HepG2 (cell line): ENCODE data around the gene B3GNT9. TPM values are rescaled to one million over a fixed set of nuclear protein-coding genes. Genes with fewer than 3 reads are reported as not detected.

Source experiments
- ATAC-seq: fragments of 200-7000 bp; cut with Tn5 transposase; 3 replicates; pipeline ENCODE4 v1.9.1; 2020; ENCODE audit warnings: mild to moderate bottlenecking, moderate library complexity
- BruUV-seq: library from RNA; stranded (reverse); fragments of 400-500 nt; replicated peaks from 2 replicates; lab custom pipeline; 2021; lab: Mats Ljungman, UMichigan
- CTCF ChIA-PET: fragments of 300-600 bp; formaldehyde crosslinking; extraction: SDS; loops from one replicate; lab custom pipeline; 2021; ENCODE audit warnings: low total read pairs, inconsistent platforms, low intra/inter-chr PET ratio; lab: Yijun Ruan, JAX
- POLR2A ChIA-PET: fragments of 350-600 bp; sonication (Branson Sonifier 250); formaldehyde crosslinking; loops from one replicate; lab custom pipeline; 2020; ENCODE audit warnings: antibody characterized with exemption, inconsistent platforms; lab: Yijun Ruan, JAX
- DNase-seq: peaks from one replicate; pipeline ENCODE4 v3.0.0-alpha.2; 2015; ENCODE audit warnings: low spot score
- FAIRE-seq: peaks from 3 replicates; lab custom pipeline; 2011; peaks lifted over from hg19 to GRCh38; lab: Jason Lieb, UNC
- H2AFZ ChIP-seq: one replicate; pipeline ENCODE4 v1.6.1; 2011; ENCODE audit warnings: low read length, inconsistent platforms
- H3K27ac ChIP-seq: fragments of 300-600 bp; 3 replicates; pipeline ENCODE4 v1.8.0; 2011; ENCODE audit warnings: mixed run types, mild to moderate bottlenecking, mixed read lengths, low read length, inconsistent platforms; ENCODE audit not compliant: insufficient read depth; ENCODE audit errors: extremely low read length
- H3K27me3 ChIP-seq, 2 experiments: fragments of 200-600 bp in 1 of 2; 2 replicates in 1 of 2; 3 replicates in 1 of 2; pipeline versions ENCODE4 v1.6.0 to v1.8.0; 2011; ENCODE audit warnings: low read length in 2 of 2, mild to moderate bottlenecking in 2 of 2, moderate library complexity in 2 of 2, inconsistent platforms in 1 of 2; ENCODE audit not compliant: insufficient read depth in 2 of 2, control insufficient read depth in 1 of 2
- H3K36me3 ChIP-seq, 2 experiments: fragments of 200-600 bp in 1 of 2; replicated peaks in 1 of 2; 2 replicates in 1 of 2; 3 replicates in 1 of 2; pipeline versions ENCODE4 v1.5.1 to v1.8.0; 2011; ENCODE audit warnings: low read length in 2 of 2, inconsistent platforms in 1 of 2; ENCODE audit not compliant: insufficient read depth in 2 of 2, control insufficient read depth in 1 of 2
- H3K4me1 ChIP-seq: 2 replicates; pipeline ENCODE4 v1.5.1; 2012; ENCODE audit warnings: low read length, inconsistent platforms; ENCODE audit not compliant: insufficient read depth
- H3K4me2 ChIP-seq: 2 replicates; pipeline ENCODE4 v1.6.0; 2011; ENCODE audit warnings: low read depth, low read length, inconsistent platforms
- H3K4me3 ChIP-seq, 3 experiments: fragments of 200-600 bp in 1 of 3; sonication (generic), shearing (Covaris generic) in 1 of 3; replicated peaks in 1 of 3; 2 replicates each; pipeline ENCODE4 v1.5.1; 2011 to 2016; ENCODE audit warnings: low read length in 3 of 3, inconsistent platforms in 2 of 3, low read depth in 2 of 3, mild to moderate bottlenecking in 2 of 3, control low read depth in 1 of 3, mixed read lengths in 1 of 3; ENCODE audit not compliant: insufficient read depth in 1 of 3
- H3K79me2 ChIP-seq: one replicate; pipeline ENCODE4 v1.6.1; 2011; ENCODE audit warnings: low read length, inconsistent platforms; ENCODE audit not compliant: insufficient read depth
- H3K9ac ChIP-seq: 2 replicates; pipeline ENCODE4 v1.6.0; 2011; ENCODE audit warnings: mild to moderate bottlenecking, low read depth, low read length, inconsistent platforms; ENCODE audit not compliant: insufficient read depth
- H3K9me3 ChIP-seq: 2 replicates; pipeline ENCODE4 v1.5.1; 2012; ENCODE audit warnings: mild to moderate bottlenecking, low read length
- H4K20me1 ChIP-seq: 2 replicates; pipeline ENCODE4 v1.6.0; 2011; ENCODE audit warnings: inconsistent platforms, mild to moderate bottlenecking, low read length, moderate library complexity; ENCODE audit not compliant: insufficient read depth
- IKZF1 ChIP-seq: fragments of 450-650 bp; IDR thresholded peaks from 2 replicates; pipeline ENCODE4 v1.7.1; 2016
- KLF6 ChIP-seq: IDR thresholded peaks from 2 replicates; pipeline ENCODE4 v1.8.0; 2016; ENCODE audit warnings: missing biosample characterization, missing genetic modification reagents
- MXD4 ChIP-seq: IDR thresholded peaks from 2 replicates; pipeline ENCODE4 v1.6.1; 2016; ENCODE audit warnings: mild to moderate bottlenecking, missing biosample characterization, missing genetic modification reagents
- POLR2AphosphoS5 ChIP-seq: IDR thresholded peaks from 2 replicates; pipeline ENCODE4 v1.6.1; 2012; ENCODE audit warnings: low read depth, low read length
- PRDM15 ChIP-seq: sonication (generic); formaldehyde crosslinking; IDR thresholded peaks from 2 replicates; pipeline ENCODE4 v1.4.0; 2020; ENCODE audit warnings: missing genetic modification reagents
- SYNCRIP ChIP-seq: fragments of 200-400 bp; formaldehyde crosslinking; IDR thresholded peaks from 2 replicates; pipeline ENCODE4 v1.6.1; 2018; ENCODE audit warnings: mild to moderate bottlenecking, low read depth, low read length; ENCODE audit not compliant: insufficient read depth
- THRA ChIP-seq: sonication (generic); formaldehyde crosslinking; IDR thresholded peaks from 2 replicates; pipeline ENCODE4 v1.4.0; 2020; ENCODE audit warnings: missing genetic modification reagents, borderline replicate concordance
- ZKSCAN5 ChIP-seq: sonication (generic); formaldehyde crosslinking; IDR thresholded peaks from 2 replicates; pipeline ENCODE4 v1.5.1; 2020; ENCODE audit warnings: mild to moderate bottlenecking, missing genetic modification reagents
- ZNF619 ChIP-seq: sonication (generic); formaldehyde crosslinking; IDR thresholded peaks from 2 replicates; pipeline ENCODE4 v1.4.0; 2020; ENCODE audit warnings: mild to moderate bottlenecking, missing genetic modification reagents
- ZNF7 ChIP-seq: IDR thresholded peaks from 2 replicates; pipeline ENCODE4 v1.6.1; 2016; ENCODE audit warnings: missing biosample characterization, missing genetic modification reagents
- ZNF766 ChIP-seq: sonication (generic); formaldehyde crosslinking; IDR thresholded peaks from 2 replicates; pipeline ENCODE4 v1.5.0; 2020; ENCODE audit warnings: missing genetic modification reagents, borderline replicate concordance
- WGBS: methylation state at CpG from one replicate; pipeline ENCODE4 v1.1.6; 2017; ENCODE audit warnings: low lambda C conversion rate; 5-methylcytosine and 5-hydroxymethylcytosine counted together
- in situ Hi-C: cut with HindIII; loops from 2 replicates; pipeline ENCODE4 v1.10.0; 2017; ENCODE audit warnings: low pct_unique_long_range_greater_than_20kb; ENCODE audit not compliant: extremely low pct_ligation_motif_present
- intact Hi-C: fragments of 100-400 bp; cut with micrococcal nuclease; formaldehyde crosslinking; loops from one replicate; pipeline ENCODE4 v1.10.0; 2022; ENCODE audit not compliant: unreplicated experiment
- polyA plus RNA-seq, 8 experiments: library from polyadenylated mRNA; depleted of rRNA in 3 of 8; stranded (reverse) in 7 of 8; unstranded in 1 of 8; fragments of >200 nt; fragmentation: Illumina TruSeq in 4 of 8; extraction: Trizol in 4 of 8; gene quantifications; 2 replicates each; pipeline versions ENCODE4 v1.2.1 to v1.2.3, GENCODE V29; 2011 to 2016; ENCODE audit warnings: low read depth in 4 of 8, missing spikeins in 1 of 8, mixed read lengths in 1 of 8; ENCODE audit not compliant: insufficient read depth in 1 of 8
- total RNA-seq, 5 experiments: library from RNA; depleted of rRNA; stranded (reverse); fragments of >200 nt; fragmentation: Illumina TruSeq; extraction: Trizol; gene quantifications; 2 replicates each; pipeline ENCODE4 v1.2.3, GENCODE V29; 2016; ENCODE audit warnings: low read depth in 1 of 5
- TF ChIP-seq, protein P1 (sequence below): IDR thresholded peaks from 2 replicates; pipeline ENCODE4 v1.6.1; 2012; ENCODE audit warnings: inconsistent platforms
- TF ChIP-seq, protein P2 (sequence below): sonication (generic); formaldehyde crosslinking; IDR thresholded peaks from 2 replicates; pipeline ENCODE4 v1.8.0; 2022; ENCODE audit warnings: missing genetic modification reagents, low read depth, mild to moderate bottlenecking, borderline replicate concordance

Gene B3GNT9
- total and polyA plus RNA-seq, 2 of the 13 experiments (the other 11 are each of a cell fraction or from before 2014, with no cell fraction given) = 1.5 to 3.1 TPM

DNA sequence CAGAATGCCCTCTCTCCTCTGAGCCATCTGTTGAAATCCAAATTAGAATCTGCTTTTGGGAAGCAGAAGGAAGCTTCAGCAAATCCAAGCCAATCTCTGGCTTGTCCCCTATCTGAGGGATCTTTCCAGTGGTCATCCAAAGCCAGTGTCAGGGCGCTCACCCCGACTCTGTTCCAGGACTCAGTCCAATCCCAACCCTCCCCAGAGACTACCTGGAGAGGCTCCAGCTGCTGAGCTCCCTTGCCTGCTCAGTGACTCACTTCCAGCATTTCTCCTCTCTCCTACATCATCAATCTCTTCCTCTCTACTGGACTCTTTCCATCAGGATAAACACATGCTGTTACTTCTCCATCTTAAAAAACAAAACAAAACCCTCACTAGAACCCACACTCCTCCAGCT is 30.5 kb upstream of the B3GNT9 start:
- H2AFZ ChIP-seq = no peak overlapping the region
- intact Hi-C loops (no loop called here), in situ Hi-C loops (no loop called here)
- no peaks in the 10 kb centered on the region for H3K36me3 ChIP-seq
- peaks cover 52% of the 10 kb centered on the region for H3K4me1 ChIP-seq
- CTCF ChIA-PET = no interaction called here
- no peak overlapping the region for H3K4me3 ChIP-seq
- DNase-seq = no peak
- no peaks in the 10 kb centered on the region for H3K79me2 ChIP-seq
- H3K9me3 ChIP-seq = no peaks in the 10 kb centered on the region
- no peaks in the 10 kb centered on the region; a peak in 1 of 5 replicates for H3K27me3 ChIP-seq
- no peaks in the 10 kb centered on the region; the same call in 1 of the 2 replicates for H4K20me1 ChIP-seq
- BruUV-seq = no TSS peak
- no peak overlapping the region for H3K9ac ChIP-seq
- no peak for ATAC-seq
- FAIRE-seq = no peak
- POLR2A ChIA-PET = interaction anchor here (2.0 kb wide), 1 partner anchor 11 kb away, joined by 6 read pairs; the partner anchor contains the start of gene NOL3
- TF ChIP-seq ZNF7 (CRISPR knock-in tag) = no peak
- TF ChIP-seq, protein P1, sequence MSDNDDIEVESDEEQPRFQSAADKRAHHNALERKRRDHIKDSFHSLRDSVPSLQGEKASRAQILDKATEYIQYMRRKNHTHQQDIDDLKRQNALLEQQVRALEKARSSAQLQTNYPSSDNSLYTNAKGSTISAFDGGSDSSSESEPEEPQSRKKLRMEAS = no peak
- TF ChIP-seq SYNCRIP = no peak
- no peak for TF ChIP-seq IKZF1
- TF ChIP-seq KLF6 (CRISPR knock-in tag) = no peak
- no peak for TF ChIP-seq POLR2AphosphoS5
- TF ChIP-seq, protein P2, sequence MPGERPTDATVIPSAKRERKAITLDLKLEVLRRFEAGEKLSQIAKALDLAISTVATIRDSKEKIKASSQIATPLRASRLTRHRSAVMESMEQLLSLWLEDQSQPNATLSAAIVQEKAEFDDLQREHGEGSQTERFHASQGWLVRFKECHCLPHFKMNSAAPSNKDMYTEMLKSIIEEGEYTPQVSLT (CRISPR knock-in tag) = no peak
- no peak for TF ChIP-seq ZNF619 (CRISPR knock-in tag)
- TF ChIP-seq MXD4 (CRISPR knock-in tag) = no peak
- no peak for TF ChIP-seq ZNF766 (CRISPR knock-in tag)
- TF ChIP-seq ZKSCAN5 (CRISPR knock-in tag) = no peak
- no peak for TF ChIP-seq PRDM15 (CRISPR knock-in tag)
- TF ChIP-seq THRA = no peak
- H3K27ac ChIP-seq = no peak overlapping the region
- WGBS = 72% methylated on average over 2 of the region's 2 CpGs
- no peak overlapping the region for H3K4me2 ChIP-seq
